Muscle layer of duodenum (tissue), 2 donors: Measurements from ENCODE around the gene DHCR7.

Experiments used
- H3K27ac ChIP-seq: one replicate; pipeline ENCODE4 v1.7.0; 2013; ENCODE audit warnings: mild to moderate bottlenecking, low read length
- H3K27me3 ChIP-seq: one replicate; pipeline ENCODE4 v1.7.0; 2013; ENCODE audit warnings: low read depth, mild to moderate bottlenecking, control low read depth, low read length
- H3K36me3 ChIP-seq, 2 donors: one replicate each; pipeline ENCODE4 v1.7.0; 2013; ENCODE audit warnings: low read length in 2 of 2, control low read depth in 1 of 2, mild to moderate bottlenecking in 1 of 2; ENCODE audit not compliant: insufficient read depth in 2 of 2, control insufficient read depth in 1 of 2
- H3K4me1 ChIP-seq, 2 donors: one replicate each; pipeline ENCODE4 v1.7.0; 2013; ENCODE audit warnings: low read length in 2 of 2, mild to moderate bottlenecking in 2 of 2, control low read depth in 1 of 2, moderate library complexity in 1 of 2; ENCODE audit not compliant: insufficient read depth in 2 of 2, control insufficient read depth in 1 of 2
- H3K4me3 ChIP-seq, 2 donors: one replicate each; pipeline ENCODE4 v1.7.0; 2013; ENCODE audit warnings: low read length in 2 of 2, low read depth in 1 of 2, mild to moderate bottlenecking in 1 of 2
- H3K9me3 ChIP-seq, 2 donors: one replicate each; pipeline ENCODE4 v1.7.0; 2013; ENCODE audit warnings: low read length in 2 of 2, control low read depth in 1 of 2, mild to moderate bottlenecking in 1 of 2; ENCODE audit not compliant: control insufficient read depth in 1 of 2
- donor health status: healthy.

Gene DHCR7

GRCh38 chr11:71463331-71464211 lies 15.4 kb upstream of the DHCR7 start:
- Histone ChIP-seq H3K4me3 (no peak overlapping the region), H3K27ac (no peak overlapping the region), H3K4me1 (no peaks in the 10 kb centered on the region), H3K27me3 (no peaks in the 10 kb centered on the region), H3K36me3 (peaks cover 40 to 66% of the 10 kb centered on the region in 2 donors), H3K9me3 (no peaks in the 10 kb centered on the region)

- Histone ChIP-seq H3K27me3 (no peaks in the 10 kb centered on the region), H3K27ac (no peak overlapping the region), H3K4me1 (no peaks in the 10 kb centered on the region), H3K36me3 (peaks cover 43 to 74% of the 10 kb centered on the region in 2 donors), H3K9me3 (no peaks in the 10 kb centered on the region), H3K4me3 (no peak overlapping the region)
Measured at GRCh38 chr11:71462726-71463125, 14.5 kb upstream of the DHCR7 start.

- H3K4me1 ChIP-seq, result no peaks in the 10 kb centered on the region
- H3K27ac ChIP-seq, result no peak overlapping the region
- H3K27me3 ChIP-seq, result no peaks in the 10 kb centered on the region
- peaks cover 51 to 79% of the 10 kb centered on the region in 2 donors for H3K36me3 ChIP-seq
- H3K9me3 ChIP-seq, result no peaks in the 10 kb centered on the region
- no peak overlapping the region for H3K4me3 ChIP-seq
Measured at GRCh38 chr11:71461696-71462095, 13.5 kb upstream of the DHCR7 start.

DNA sequence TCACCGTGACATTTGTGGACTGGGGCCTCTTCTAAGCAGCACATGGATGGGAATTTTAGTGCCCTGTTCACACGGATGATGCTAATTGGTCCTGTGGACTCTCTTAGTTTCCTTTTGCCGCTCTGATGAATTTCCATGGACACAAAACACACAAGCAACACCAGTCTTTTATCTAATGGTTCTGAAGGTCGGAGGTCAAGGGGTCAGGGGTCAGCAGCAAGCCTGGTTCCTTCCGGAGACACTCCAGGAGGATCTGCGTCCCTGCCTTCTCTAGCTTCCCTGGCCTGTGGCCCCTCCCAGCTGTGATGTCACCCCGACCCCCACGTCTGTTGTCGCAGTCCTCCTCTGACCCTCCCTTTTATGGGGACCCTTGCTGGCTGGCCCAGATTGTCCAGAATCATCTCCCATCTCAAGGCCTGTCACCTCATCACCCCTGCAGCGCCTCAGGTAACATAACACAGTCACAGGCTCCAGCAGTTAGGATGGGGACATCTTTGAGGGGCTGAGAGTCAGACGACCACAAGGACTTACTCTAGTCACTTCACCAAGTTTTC lies 11.7 kb upstream of the DHCR7 start:
- Histone ChIP-seq H3K4me1 (no peaks in the 10 kb centered on the region), H3K4me3 (no peak overlapping the region), H3K9me3 (no peaks in the 10 kb centered on the region), H3K27ac (no peak overlapping the region), H3K27me3 (no peaks in the 10 kb centered on the region), H3K36me3 (peaks cover 66 to 87% of the 10 kb centered on the region in 2 donors)

DNA sequence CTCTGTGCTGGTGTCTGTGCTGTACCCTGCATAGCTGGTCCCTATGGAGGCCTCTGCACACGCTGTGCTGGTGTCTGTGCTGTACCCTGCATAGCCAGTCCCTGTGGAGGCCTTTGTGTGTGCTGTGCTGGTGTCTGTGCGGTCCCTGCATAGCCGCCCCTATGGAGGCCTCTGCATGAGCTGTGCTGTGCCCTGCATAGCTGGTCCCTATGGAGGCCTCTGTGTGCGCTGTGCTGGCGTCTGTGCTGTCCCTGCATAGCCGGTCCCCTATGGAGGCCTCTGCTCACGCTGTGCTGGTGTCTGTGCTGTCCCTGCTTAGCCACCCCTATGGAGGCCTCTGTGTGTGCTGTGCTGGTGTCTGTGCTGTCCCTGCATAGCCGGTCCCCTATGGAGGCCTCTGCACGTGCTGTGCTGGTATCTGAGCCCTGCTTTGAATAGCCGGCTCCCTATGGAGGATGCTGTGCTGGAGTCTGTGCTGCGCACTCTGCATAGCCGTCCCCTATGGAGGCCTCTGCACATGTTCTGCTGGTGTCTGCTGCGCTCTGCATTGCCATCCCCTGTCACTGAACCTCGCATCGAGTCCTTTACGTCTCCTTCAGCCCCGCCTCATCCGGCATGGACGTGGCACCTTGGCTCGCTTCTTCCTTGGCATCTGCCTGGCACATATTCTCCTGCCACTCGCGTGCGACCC lies 11.0 kb upstream of the DHCR7 start:
- Histone ChIP-seq H3K27me3 (no peaks in the 10 kb centered on the region), H3K27ac (no peak overlapping the region), H3K36me3 (peaks cover 66 to 87% of the 10 kb centered on the region in 2 donors)

GRCh38 chr11:71458146-71459070 lies 10.2 kb upstream of the DHCR7 start:
- Histone ChIP-seq H3K9me3 (no peaks in the 10 kb centered on the region), H3K27me3 (no peaks in the 10 kb centered on the region), H3K27ac (no peak overlapping the region), H3K36me3 (peaks cover 61 to 80% of the 10 kb centered on the region in 2 donors), H3K4me1 (peaks cover 0 to 12% of the 10 kb centered on the region in 2 donors), H3K4me3 (no peak overlapping the region)

More for the DNA sequence above, 11.0 kb upstream of the DHCR7 start:
- H3K4me1 ChIP-seq, result peaks cover 0 to 4% of the 10 kb centered on the region in 2 donors
- H3K4me3 ChIP-seq, result no peak overlapping the region
- H3K9me3 ChIP-seq, result no peaks in the 10 kb centered on the region

GRCh38 chr11:71456831-71457230 lies 8.6 kb upstream of the DHCR7 start:
- H3K4me3 ChIP-seq, result no peak overlapping the region
- H3K27me3 ChIP-seq, result no peaks in the 10 kb centered on the region
- H3K4me1 ChIP-seq, result peaks cover 4 to 18% of the 10 kb centered on the region in 2 donors
- peaks cover 59 to 65% of the 10 kb centered on the region in 2 donors for H3K36me3 ChIP-seq
- H3K27ac ChIP-seq, result no peak overlapping the region
- no peaks in the 10 kb centered on the region for H3K9me3 ChIP-seq

DNA sequence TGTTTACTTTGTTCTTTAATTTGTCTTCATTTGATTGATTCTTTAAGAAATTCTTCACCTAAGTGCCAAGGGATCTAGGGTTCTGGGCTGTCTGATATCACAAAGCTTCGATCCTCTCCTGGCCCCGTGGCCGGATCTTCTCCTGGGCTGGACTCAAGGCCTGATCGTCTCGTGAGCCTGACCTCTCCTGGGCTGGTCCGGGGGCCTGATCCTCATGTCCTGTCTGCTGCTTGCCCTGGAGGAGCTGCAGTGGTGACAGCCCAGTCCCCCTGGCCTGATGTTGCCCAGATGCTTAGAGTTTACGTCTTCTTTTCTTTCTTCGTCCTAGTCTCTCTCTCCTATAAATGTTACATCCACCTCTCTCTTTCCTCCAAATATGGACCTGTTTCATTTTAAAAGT lies 8.1 kb upstream of the DHCR7 start:
- H3K36me3 ChIP-seq, result peaks cover 56 to 61% of the 10 kb centered on the region in 2 donors
- no peaks in the 10 kb centered on the region for H3K9me3 ChIP-seq
- H3K27ac ChIP-seq, result no peak overlapping the region
- no peaks in the 10 kb centered on the region for H3K27me3 ChIP-seq
- H3K4me3 ChIP-seq, result no peak overlapping the region
- peaks cover 5 to 19% of the 10 kb centered on the region in 2 donors for H3K4me1 ChIP-seq

DNA sequence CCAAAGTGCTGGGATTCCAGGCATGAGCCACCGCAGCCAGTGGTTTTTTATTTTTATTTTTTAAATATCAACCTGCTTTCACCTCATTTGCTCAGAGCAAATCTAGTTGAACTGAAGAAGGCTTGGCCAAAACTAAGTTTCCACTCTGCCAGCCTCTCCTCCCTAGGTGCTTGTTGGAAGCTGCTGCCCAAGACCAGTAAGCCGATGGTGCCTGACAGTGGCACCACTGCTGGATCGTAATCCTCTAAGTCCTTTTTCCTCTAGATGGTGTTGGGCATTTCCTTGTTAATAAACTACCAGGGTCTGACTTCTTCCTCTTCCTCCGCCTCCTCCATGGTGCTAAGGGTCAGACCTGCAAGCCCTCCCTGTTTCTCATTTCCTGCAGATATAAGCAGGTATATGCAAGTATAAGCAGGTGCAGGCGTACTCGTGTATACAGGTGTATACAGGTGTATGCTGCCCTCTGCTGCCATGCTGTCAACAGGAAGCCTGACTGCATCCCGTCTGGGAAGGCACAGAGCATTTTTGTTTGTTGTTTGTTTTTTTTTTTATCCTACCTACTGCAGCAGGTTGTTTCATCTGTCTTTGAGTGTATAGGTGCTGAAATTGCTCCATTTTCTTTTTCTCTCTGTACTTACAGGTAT lies 6.4 kb upstream of the DHCR7 start:
- Histone ChIP-seq H3K9me3 (no peaks in the 10 kb centered on the region), H3K27ac (no peak overlapping the region), H3K27me3 (no peaks in the 10 kb centered on the region), H3K4me1 (peaks cover 5 to 19% of the 10 kb centered on the region in 2 donors), H3K36me3 (peaks cover 43 to 46% of the 10 kb centered on the region in 2 donors), H3K4me3 (no peak overlapping the region)

GRCh38 chr11:71453918-71454304 lies 5.7 kb upstream of the DHCR7 start:
- Histone ChIP-seq H3K27me3 (no peaks in the 10 kb centered on the region), H3K4me3 (peak overlapping the region; percentile 92 to 97), H3K4me1 (peaks cover 5 to 26% of the 10 kb centered on the region in 2 donors), H3K9me3 (no peaks in the 10 kb centered on the region), H3K36me3 (peaks cover 37 to 39% of the 10 kb centered on the region in 2 donors), H3K27ac (peak overlapping the region; percentile 69)
